A673 (cell line): ENCODE data around the gene NACC2. TPM values are rescaled to one million over a fixed set of nuclear protein-coding genes. Genes with fewer than 3 reads are reported as not detected.

ENCODE experiments used
- BruUV-seq: library from RNA; stranded (reverse); fragments of 400-500 nt; replicated peaks from 2 replicates; lab custom pipeline; 2021; lab: Mats Ljungman, UMichigan
- CTCF ChIA-PET: fragments of 300-600 bp; sonication (Branson Sonifier 250); formaldehyde crosslinking; loops from one replicate; lab custom pipeline; 2022; ENCODE audit warnings: antibody characterized with exemption; lab: Charles Lee
- POLR2A ChIA-PET: fragments of 300-600 bp; sonication (Branson Sonifier 250); formaldehyde crosslinking; loops from one replicate; lab custom pipeline; 2022; ENCODE audit warnings: antibody characterized with exemption; ENCODE audit not compliant: low non-redundant PET; lab: Charles Lee
- DNase-seq: peaks from one replicate; pipeline ENCODE4 v3.0.0-alpha.2; 2015; ENCODE audit warnings: low spot score
- H3K27ac ChIP-seq: fragments of 200-600 bp; sonication (generic); 2 replicates; pipeline ENCODE4 v1.5.1; 2016; ENCODE audit warnings: mixed run types, low read depth, mild to moderate bottlenecking, mixed read lengths, antibody characterized with exemption, low read length; ENCODE audit not compliant: poor library complexity, severe bottlenecking
- H3K27me3 ChIP-seq: fragments of 200-600 bp; sonication (generic); replicated peaks from 2 replicates; pipeline ENCODE4 v1.6.1; 2017; ENCODE audit warnings: mixed run types, low read depth, mild to moderate bottlenecking, mixed read lengths, antibody characterized with exemption, low read length; ENCODE audit not compliant: insufficient read depth, poor library complexity
- H3K36me3 ChIP-seq: fragments of 200-600 bp; sonication (generic); 2 replicates; pipeline ENCODE4 v1.6.1; 2016; ENCODE audit warnings: mixed run types, mild to moderate bottlenecking, mixed read lengths, antibody characterized with exemption, low read length; ENCODE audit not compliant: insufficient read depth, poor library complexity, severe bottlenecking
- H3K4me1 ChIP-seq: fragments of 200-600 bp; sonication (generic); 2 replicates; pipeline ENCODE4 v1.6.1; 2017; ENCODE audit warnings: mixed run types, mild to moderate bottlenecking, mixed read lengths, antibody characterized with exemption, low read length; ENCODE audit not compliant: insufficient read depth, poor library complexity, severe bottlenecking
- H3K4me3 ChIP-seq: fragments of 200-600 bp; sonication (generic); 2 replicates; pipeline ENCODE4 v1.5.1; 2016; ENCODE audit warnings: low read depth, mixed run types, mild to moderate bottlenecking, mixed read lengths, low read length; ENCODE audit not compliant: poor library complexity, severe bottlenecking
- H3K9me3 ChIP-seq: fragments of 200-600 bp; sonication (generic); 2 replicates; pipeline ENCODE4 v1.6.1; 2016; ENCODE audit warnings: mixed run types, low read depth, mild to moderate bottlenecking, mixed read lengths, antibody characterized with exemption, low read length; ENCODE audit not compliant: poor library complexity, severe bottlenecking
- CTCF ChIP-seq: fragments of 300-800, 200-600 bp; sonication (generic); conservative IDR thresholded peaks from 2 replicates; pipeline ENCODE4 v1.5.1; 2017; ENCODE audit warnings: low read depth, mild to moderate bottlenecking, antibody characterized with exemption, low read length, moderate library complexity, mixed read lengths
- EZH2 ChIP-seq: fragments of 200-600 bp; sonication (generic); IDR thresholded peaks from 2 replicates; pipeline ENCODE4 v1.6.1; 2017; ENCODE audit warnings: borderline replicate concordance, low read depth, mild to moderate bottlenecking, mixed read lengths, antibody characterized with exemption, low read length; ENCODE audit not compliant: poor library complexity, severe bottlenecking
- intact Hi-C: fragments of 100-400 bp; cut with micrococcal nuclease; formaldehyde crosslinking; loops from one replicate; pipeline ENCODE4 v1.10.0; 2022; ENCODE audit not compliant: unreplicated experiment
- total RNA-seq: library from RNA; stranded (reverse); gene quantifications from 2 replicates; pipeline ENCODE4 v1.2.3, GENCODE V29; 2021

NACC2 gene
- total RNA-seq, 1 experiment from 2014 or later, result 19.5 TPM

- H3K27me3 ChIP-seq, result no peaks in the 10 kb centered on the region
- POLR2A ChIA-PET, result no interaction called here
- H3K36me3 ChIP-seq, result peaks cover 21% of the 10 kb centered on the region
Observed at GRCh38 chr9:136044971-136045594, 50.0 kb downstream of the NACC2 start.

DNA sequence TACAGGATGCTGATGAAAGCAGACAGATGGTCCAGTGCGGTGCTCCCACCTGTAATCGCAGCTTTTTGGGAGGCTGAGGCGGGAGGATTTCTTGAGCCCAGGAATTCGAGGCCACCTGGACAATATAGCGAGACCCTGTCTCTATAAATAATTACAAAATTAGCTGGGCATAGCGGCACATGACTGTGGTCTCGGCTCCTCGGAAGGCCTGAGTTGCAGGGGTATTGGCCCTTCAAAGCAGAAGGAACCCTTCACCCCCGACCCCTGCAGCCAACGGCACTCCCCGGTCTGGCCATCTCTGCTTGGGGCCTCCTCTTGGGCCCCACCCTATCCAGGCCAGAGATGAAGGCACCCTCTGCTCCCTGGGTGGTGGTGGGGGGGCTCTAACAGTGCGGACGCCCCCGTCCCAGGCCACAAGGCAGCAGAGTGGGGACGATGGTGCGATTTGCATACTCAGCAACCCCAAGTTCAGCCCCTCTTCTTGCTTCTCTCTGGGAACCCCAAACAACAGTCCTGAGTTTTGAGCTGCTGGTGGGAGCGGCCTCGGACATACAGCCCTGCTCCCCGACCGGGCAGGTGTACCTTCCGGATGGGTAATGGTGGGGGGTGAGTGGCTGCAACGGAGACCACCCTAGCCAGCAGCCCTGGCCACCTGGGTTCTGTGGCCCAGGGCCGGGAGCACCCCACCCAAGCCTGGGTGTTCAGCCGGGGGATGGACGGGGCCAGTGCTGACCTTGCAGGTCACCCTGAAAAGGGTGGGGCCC is 50.7 kb downstream of the NACC2 start:
- POLR2A ChIA-PET, result no interaction called here

More at GRCh38 chr9:136044971-136045594, 50.0 kb downstream of the NACC2 start:
- intact Hi-C loops, result no loop called here
- no peak for DNase-seq
- peaks cover 41% of the 10 kb centered on the region for H3K4me1 ChIP-seq
- no peak overlapping the region for H3K4me3 ChIP-seq
- BruUV-seq, result no TSS peak
- peak overlapping the region; percentile 30 for H3K27ac ChIP-seq
- CTCF ChIA-PET, result no interaction called here
- TF ChIP-seq CTCF, result no peak
- TF ChIP-seq EZH2, result no peak
- no peaks in the 10 kb centered on the region for H3K9me3 ChIP-seq

GRCh38 chr9:136043441-136043991 is 51.6 kb downstream of the NACC2 start:
- no peak overlapping the region for H3K4me3 ChIP-seq
- DNase-seq, result no peak
- ChIA-PET POLR2A (no interaction called here), CTCF (no interaction called here)
- peaks cover 14% of the 10 kb centered on the region for H3K9me3 ChIP-seq
- H3K36me3 ChIP-seq, result peaks cover 14% of the 10 kb centered on the region
- intact Hi-C loops, result no loop called here
- peaks cover 26% of the 10 kb centered on the region for H3K4me1 ChIP-seq
- BruUV-seq, result no TSS peak
- no peak overlapping the region for H3K27ac ChIP-seq
- no peak for TF ChIP-seq CTCF
- no peaks in the 10 kb centered on the region for H3K27me3 ChIP-seq

More for the DNA sequence above, 50.7 kb downstream of the NACC2 start:
- TF ChIP-seq EZH2, result no peak
- TF ChIP-seq CTCF, result no peak
- no peak for DNase-seq
- Histone ChIP-seq H3K4me3 (no peak overlapping the region), H3K9me3 (peaks cover 6% of the 10 kb centered on the region), H3K27ac (no peak overlapping the region), H3K4me1 (peaks cover 34% of the 10 kb centered on the region), H3K27me3 (no peaks in the 10 kb centered on the region), H3K36me3 (peaks cover 17% of the 10 kb centered on the region)
- intact Hi-C loops, result no loop called here
- CTCF ChIA-PET, result no interaction called here
- BruUV-seq, result no TSS peak
